Right lobe of liver (tissue), 6 donors: ENCODE results near the gene HDAC4. TPM values are rescaled to one million over a fixed set of nuclear protein-coding genes. Genes with fewer than 3 reads are reported as not detected.

Source experiments
- ATAC-seq, 4 donors: fragments of 200-7000 bp; cut with Tn5 transposase; one replicate each; pipeline ENCODE4 v1.9.1; 2020; ENCODE audit warnings: mild to moderate bottlenecking in 4 of 4, moderate library complexity in 4 of 4
- DNase-seq, 3 donors: peaks; one replicate each; pipeline ENCODE4 v3.0.0-alpha.2; 2020
- H3K27ac ChIP-seq, 3 donors: fragments of 200-600 bp; one replicate each; pipeline ENCODE4 v1.8.0; 2022
- H3K27me3 ChIP-seq, 2 donors: fragments of 200-600 bp; one replicate each; pipeline ENCODE4 v1.8.0; 2022
- H3K36me3 ChIP-seq, 4 donors: fragments of 200-600 bp; sonication (generic) in 1 of 4; one replicate each; pipeline versions ENCODE4 v1.5.1 to v1.8.0; 2017 to 2022; ENCODE audit warnings: control low read depth in 1 of 4
- H3K4me1 ChIP-seq, 4 donors: fragments of 200-600 bp; sonication (generic) in 1 of 4; one replicate each; pipeline versions ENCODE4 v1.5.1 to v1.8.0; 2017 to 2022; ENCODE audit warnings: control low read depth in 1 of 4
- H3K4me3 ChIP-seq, 3 donors: fragments of 200-600 bp; one replicate each; pipeline ENCODE4 v1.8.0; 2022
- H3K9me3 ChIP-seq, 4 donors: fragments of 200-600 bp; sonication (generic) in 1 of 4; one replicate each; pipeline versions ENCODE4 v1.5.1 to v1.8.0; 2017 to 2022; ENCODE audit warnings: control low read depth in 1 of 4
- CTCF ChIP-seq, 4 donors: fragments of 200-600 bp in 3 of 4; fragments of 450-650 bp in 1 of 4; IDR thresholded peaks; one replicate each; pipeline versions ENCODE4 v1.5.1 to v1.8.0; 2016 to 2022; ENCODE audit warnings: antibody characterized with exemption in 4 of 4, mild to moderate bottlenecking in 2 of 4
- POLR2A ChIP-seq: fragments of 450-650 bp; IDR thresholded peaks from one replicate; pipeline ENCODE4 v1.6.1; 2017; ENCODE audit warnings: antibody characterized with exemption, mild to moderate bottlenecking
- WGBS: methylation state at CpG from one replicate; pipeline ENCODE4 v1.1.6; 2018; ENCODE audit warnings: low coverage, low lambda C conversion rate; ENCODE audit not compliant: insufficient coverage; ENCODE audit errors: missing lambda C conversion rate; 5-methylcytosine and 5-hydroxymethylcytosine counted together
- intact Hi-C, 2 donors: fragments of 100-400 bp; cut with DNase I; formaldehyde crosslinking; loops; one replicate each; pipeline versions ENCODE4 v1.11.2 to v1.14.1; 2022
- total RNA-seq, 6 experiments: library from RNA; depleted of rRNA in 2 of 6; stranded (reverse); fragments of >200 nt in 2 of 6; fragmentation: NEBNext Ultra II Directional in 3 of 6; extraction: Animal tissue kit (Norgen Biotek cat#: 25700) in 3 of 6; gene quantifications; one replicate each; pipeline versions ENCODE4 v1.1.0 to v1.2.4, GENCODE V29; 2016 to 2023
- donor health status: DM: no; HTN: yes; CAD: no.
- donor health status: DM: no; HTN: no; CAD: no.
- donor health status: DM: no; HTN: no; CAD: no.
- donor health status: DM: no; HTN: yes; CAD: no.
- donor health status: DM: no; HTN: yes; CAD: no.

The HDAC4 gene
- total RNA-seq, 6 experiments from 2014 or later: 8.9 to 22.4 (median 14.7) TPM

- Histone ChIP-seq H3K4me3 (no peak overlapping the region), H3K4me1 (no peaks in the 10 kb centered on the region), H3K9me3 (no peaks in the 10 kb centered on the region), H3K27ac (no peak overlapping the region), H3K27me3 (no peaks in the 10 kb centered on the region), H3K36me3 (no peaks in the 10 kb centered on the region)
- no peak for TF ChIP-seq POLR2A
- no peak for TF ChIP-seq CTCF (IDR thresholded peaks at IDR 0.05)
- 86% methylated on average over 3 of the region's 5 CpGs for WGBS
- DNase-seq (no peak), ATAC-seq (no peak)
- intact Hi-C loops: no loop called here
Measured at GRCh38 chr2:239436076-239436475, 35.3 kb upstream of the HDAC4 start.

- intact Hi-C loops: no loop called here
- Histone ChIP-seq H3K4me1 (no peaks in the 10 kb centered on the region), H3K27ac (no peak overlapping the region), H3K4me3 (no peak overlapping the region), H3K36me3 (no peaks in the 10 kb centered on the region), H3K27me3 (no peaks in the 10 kb centered on the region), H3K9me3 (no peaks in the 10 kb centered on the region)
- TF ChIP-seq POLR2A (no peak), CTCF (IDR thresholded peaks at IDR 0.05) (no peak)
- WGBS: 67% methylated on average over 4 of the region's 4 CpGs
- ATAC-seq (no peak), DNase-seq (no peak)
Measured at GRCh38 chr2:239433777-239434403, 33.1 kb upstream of the HDAC4 start.

- intact Hi-C loops: no loop called here
- Histone ChIP-seq H3K36me3 (no peaks in the 10 kb centered on the region), H3K27ac (no peak overlapping the region), H3K4me1 (no peaks in the 10 kb centered on the region), H3K27me3 (no peaks in the 10 kb centered on the region), H3K4me3 (no peak overlapping the region), H3K9me3 (no peaks in the 10 kb centered on the region)
- 88% methylated on average over 1 of the region's 1 CpG for WGBS
- DNase-seq (no peak), ATAC-seq (no peak)
- TF ChIP-seq POLR2A (no peak), CTCF (IDR thresholded peaks at IDR 0.05) (no peak)
Measured at GRCh38 chr2:239432174-239432573, 31.4 kb upstream of the HDAC4 start.

GRCh38 chr2:239431536-239431935, 30.7 kb upstream of the HDAC4 start:
- Histone ChIP-seq H3K27me3 (no peaks in the 10 kb centered on the region), H3K9me3 (no peaks in the 10 kb centered on the region), H3K4me1 (no peaks in the 10 kb centered on the region), H3K4me3 (no peak overlapping the region), H3K27ac (no peak overlapping the region), H3K36me3 (no peaks in the 10 kb centered on the region)
- DNase-seq (no peak), ATAC-seq (no peak)
- intact Hi-C loops: no loop called here
- 82% methylated on average over 3 of the region's 5 CpGs for WGBS
- no peak for TF ChIP-seq POLR2A
- TF ChIP-seq CTCF (IDR thresholded peaks at IDR 0.05): no peak
